GM23248 (cell line): ENCODE results near the gene CD164L2. TPM values are rescaled to one million over a fixed set of nuclear protein-coding genes. Genes with fewer than 3 reads are reported as not detected.
"Not testable (repeated sequence)": the region's sequence is repeated elsewhere in the genome, so short reads cannot be mapped to it uniquely, and the experiment has no call there.

Source experiments
- DNase-seq: peaks from one replicate; pipeline ENCODE4 v3.0.0-alpha.2; 2015
- H2AFZ ChIP-seq: fragments of 200-600 bp; sonication (generic); 2 replicates; pipeline ENCODE4 v1.6.1; 2016; ENCODE audit warnings: antibody characterized with exemption
- H3F3A ChIP-seq: fragments of 200-600 bp; sonication (generic); 2 replicates; pipeline ENCODE4 v1.6.1; 2016; ENCODE audit warnings: mild to moderate bottlenecking, antibody characterized with exemption, mixed run types; ENCODE audit not compliant: insufficient read depth
- H3K27ac ChIP-seq: fragments of 200-600 bp; sonication (generic); 2 replicates; pipeline ENCODE4 v1.5.1; 2016; ENCODE audit warnings: mild to moderate bottlenecking
- H3K27me3 ChIP-seq: fragments of 200-600 bp; sonication (generic); replicated peaks from 2 replicates; pipeline ENCODE4 v1.6.1; 2016; ENCODE audit warnings: mild to moderate bottlenecking; ENCODE audit not compliant: insufficient read depth
- H3K36me3 ChIP-seq: fragments of 200-600 bp; sonication (generic); 2 replicates; pipeline ENCODE4 v1.6.1; 2016; ENCODE audit warnings: low read depth, mild to moderate bottlenecking
- H3K4me1 ChIP-seq: fragments of 200-600 bp; sonication (generic); 2 replicates; pipeline ENCODE4 v1.6.1; 2016; ENCODE audit warnings: mild to moderate bottlenecking; ENCODE audit not compliant: insufficient read depth
- H3K4me2 ChIP-seq: fragments of 200-600 bp; sonication (generic); one replicate; pipeline ENCODE4 v1.6.1; 2016; ENCODE audit warnings: mild to moderate bottlenecking; ENCODE audit not compliant: unreplicated experiment
- H3K4me3 ChIP-seq: fragments of 200-600 bp; sonication (generic); 2 replicates; pipeline ENCODE4 v1.5.1; 2016; ENCODE audit warnings: mild to moderate bottlenecking
- H3K79me2 ChIP-seq: fragments of 200-600 bp; sonication (generic); 2 replicates; pipeline ENCODE4 v1.6.1; 2016; ENCODE audit warnings: mild to moderate bottlenecking; ENCODE audit not compliant: insufficient read depth
- H3K9ac ChIP-seq: fragments of 200-600 bp; sonication (generic); 2 replicates; pipeline ENCODE4 v1.6.1; 2016; ENCODE audit warnings: mild to moderate bottlenecking
- H3K9me2 ChIP-seq: fragments of 200-600 bp; sonication (generic); 2 replicates; pipeline ENCODE4 v1.6.1; 2016; ENCODE audit warnings: mixed run types, mild to moderate bottlenecking, moderate library complexity; ENCODE audit not compliant: insufficient read depth
- H3K9me3 ChIP-seq: fragments of 200-600 bp; sonication (generic); one replicate; pipeline ENCODE4 v1.6.1; 2017; ENCODE audit warnings: low read depth
- H4K20me1 ChIP-seq: fragments of 200-600 bp; sonication (generic); 2 replicates; pipeline ENCODE4 v1.6.0; 2016; ENCODE audit not compliant: insufficient read depth
- EZH2 ChIP-seq: fragments of 200-600 bp; sonication (generic); IDR thresholded peaks from 2 replicates; pipeline ENCODE4 v1.6.1; 2018; ENCODE audit warnings: antibody characterized with exemption, mild to moderate bottlenecking; ENCODE audit not compliant: insufficient read depth, poor library complexity, severe bottlenecking
- EZH2phosphoT487 ChIP-seq: fragments of 200-600 bp; sonication (generic); IDR thresholded peaks from 2 replicates; pipeline ENCODE4 v1.6.1; 2018; ENCODE audit warnings: antibody characterized with exemption, moderate library complexity, mild to moderate bottlenecking, low read depth; ENCODE audit not compliant: insufficient read depth
- WGBS, 2 experiments: methylation state at CpG; one replicate each; pipeline ENCODE4 v1.1.6; 2015 to 2017; ENCODE audit warnings: low lambda C conversion rate in 2 of 2, low coverage in 1 of 2; ENCODE audit errors: missing lambda C conversion rate in 2 of 2; 5-methylcytosine and 5-hydroxymethylcytosine counted together
- in situ Hi-C: fragments of 300-500 bp; cut with MboI; formaldehyde crosslinking; loops from 2 replicates; pipeline ENCODE4 v1.15.0; 2020
- polyA plus RNA-seq: library from polyadenylated mRNA; unstranded; fragments of >200 nt; fragmentation: Nextera tagmentation; extraction: Ambion mirVana; gene quantifications from 2 replicates; pipeline ENCODE4 v1.2.1, GENCODE V29; 2016
- total RNA-seq: library from RNA; depleted of rRNA; stranded (reverse); fragments of >200 nt; shearing (Covaris generic); gene quantifications from 2 replicates; pipeline ENCODE4 v1.2.3, GENCODE V29; 2014; rRNA removed

The CD164L2 gene
- total RNA-seq, result not detected in 2 replicates
- not detected in 2 replicates for polyA plus RNA-seq

- no peak within 1 kb of the TSS for H3K4me3 ChIP-seq
- H3K9me3 ChIP-seq, result no peaks in the 10 kb centered on the region
- no peaks in the 10 kb centered on the region for H3K79me2 ChIP-seq
- H3K4me2 ChIP-seq, result no peak within 1 kb of the TSS
- H3K9ac ChIP-seq, result no peak within 1 kb of the TSS
- H3K4me1 ChIP-seq, result no peaks in the 10 kb centered on the region
- H3K27ac ChIP-seq, result no peak within 1 kb of the TSS
- H4K20me1 ChIP-seq, result no peaks in the 10 kb centered on the region
- H2AFZ ChIP-seq, result no peak within 1 kb of the TSS
- no peaks in the 10 kb centered on the region for H3K27me3 ChIP-seq
- DNase-seq, result no peak
- 23 to 39% methylated on average over 13 to 27 of the region's 43 CpGs for WGBS, 2 experiments
- no peaks in the 10 kb centered on the region for H3F3A ChIP-seq
- H3K9me2 ChIP-seq, result no peaks in the 10 kb centered on the region
- TF ChIP-seq EZH2, result no peak
- TF ChIP-seq EZH2phosphoT487, result no peak
- no peaks in the 10 kb centered on the region for H3K36me3 ChIP-seq
- in situ Hi-C loops, result no loop called here
Observed at GRCh38 chr1:27383039-27383605, at the start of gene CD164L2. TSS of gene CD164L2 (minus strand) at chr1:27383333. CDS start at chr1:27383239, 94 bp downstream.

- peaks cover 99% of the 10 kb centered on the region for H3K79me2 ChIP-seq
- H3K27me3 ChIP-seq, H3K4me3 ChIP-seq, in situ Hi-C loops, DNase-seq, H3K9ac ChIP-seq, H2AFZ ChIP-seq, H3K9me2 ChIP-seq, H3K27ac ChIP-seq, H3K36me3 ChIP-seq, H3K9me3 ChIP-seq, H3K4me2 ChIP-seq: not testable (repeated sequence)
- H4K20me1 ChIP-seq, result peaks cover 11% of the 10 kb centered on the region; the same call in 1 of the 2 replicates
- H3F3A ChIP-seq, result peaks cover 20% of the 10 kb centered on the region; the same call in 1 of the 2 replicates
- peaks cover 51% of the 10 kb centered on the region for H3K4me1 ChIP-seq
- 93% methylated on average over 1 of the region's 1 CpG for WGBS, 2 experiments
Observed at GRCh38 chr1:27432725-27433124, 49.6 kb upstream of the CD164L2 start.

GRCh38 chr1:27431601-27431940 is 48.4 kb upstream of the CD164L2 start:
- in situ Hi-C loops, result no loop called here
- 0 out of 2 replicates have a peak, but pooled peaks cover 6% of the 10 kb centered on the region for H4K20me1 ChIP-seq

GRCh38 chr1:27430903-27431600 is 47.9 kb upstream of the CD164L2 start:
- DNase-seq, result peak; percentile 46
- H3K9ac ChIP-seq, result no peak overlapping the region
- H3K79me2 ChIP-seq, result peaks cover 99% of the 10 kb centered on the region
- 0 out of 2 replicates have a peak, but pooled peaks cover 4% of the 10 kb centered on the region for H4K20me1 ChIP-seq
- H3K4me3 ChIP-seq, result no peak overlapping the region
- peak overlapping the region; percentile 22 for H3K4me2 ChIP-seq
- H2AFZ ChIP-seq, result no peak overlapping the region
- H3K9me3 ChIP-seq, result no peaks in the 10 kb centered on the region
- H3K27ac ChIP-seq, result no peak overlapping the region
- no peaks in the 10 kb centered on the region for H3K9me2 ChIP-seq
- TF ChIP-seq EZH2 (no peak), EZH2phosphoT487 (no peak)
- H3F3A ChIP-seq, result peaks cover 5% of the 10 kb centered on the region; the same call in 1 of the 2 replicates
- no peaks in the 10 kb centered on the region for H3K27me3 ChIP-seq
- WGBS, 2 experiments, result 26 to 40% methylated on average over 1 of the region's 1 CpG
- H3K36me3 ChIP-seq, result 0 out of 2 replicates have a peak, but pooled peaks cover 7% of the 10 kb centered on the region
- peaks cover 40% of the 10 kb centered on the region for H3K4me1 ChIP-seq
- in situ Hi-C loops, result no loop called here

More at GRCh38 chr1:27431601-27431940, 48.4 kb upstream of the CD164L2 start:
- Histone ChIP-seq H3K9ac (no peak overlapping the region), H3K9me2 (no peaks in the 10 kb centered on the region), H3K4me1 (peaks cover 45% of the 10 kb centered on the region), H3K4me3 (no peak overlapping the region), H3K27me3 (no peaks in the 10 kb centered on the region), H3K36me3 (0 out of 2 replicates have a peak, but pooled peaks cover 4% of the 10 kb centered on the region), H3K27ac (no peak overlapping the region), H3K9me3 (no peaks in the 10 kb centered on the region), H3K4me2 (no peak overlapping the region), H3K79me2 (peaks cover 99% of the 10 kb centered on the region), H2AFZ (no peak overlapping the region), H3F3A (peaks cover 9% of the 10 kb centered on the region; the same call in 1 of the 2 replicates)
- 96 to 98% methylated on average over 2 of the region's 2 CpGs for WGBS, 2 experiments
- DNase-seq, result no peak
- TF ChIP-seq EZH2phosphoT487 (no peak), EZH2 (no peak)
